Fibroblast of villous mesenchyme (primary cell): ENCODE measurements around the gene TSPAN2. TPM values are rescaled to one million over a fixed set of nuclear protein-coding genes. Genes with fewer than 3 reads are reported as not detected.

Source experiments
- DNase-seq: peaks from one replicate; pipeline ENCODE4 v3.0.0-alpha.2; 2010; ENCODE audit warnings: low read depth
- H3K4me3 ChIP-seq: 2 replicates; pipeline ENCODE4 v1.5.1; 2011; ENCODE audit warnings: low read depth, mild to moderate bottlenecking, low read length
- total RNA-seq: library from RNA; depleted of rRNA; stranded (reverse); fragments of >200 nt; gene quantifications from 2 replicates; pipeline ENCODE4 v1.2.3, GENCODE V29; 2012
- TF ChIP-seq, protein P1 (sequence below): IDR thresholded peaks from 2 replicates; pipeline ENCODE4 v1.5.1; 2012; ENCODE audit warnings: low read depth, mild to moderate bottlenecking, low read length; ENCODE audit not compliant: insufficient read depth

The TSPAN2 gene
- total RNA-seq, 1 donor: under 0.01 TPM

DNA sequence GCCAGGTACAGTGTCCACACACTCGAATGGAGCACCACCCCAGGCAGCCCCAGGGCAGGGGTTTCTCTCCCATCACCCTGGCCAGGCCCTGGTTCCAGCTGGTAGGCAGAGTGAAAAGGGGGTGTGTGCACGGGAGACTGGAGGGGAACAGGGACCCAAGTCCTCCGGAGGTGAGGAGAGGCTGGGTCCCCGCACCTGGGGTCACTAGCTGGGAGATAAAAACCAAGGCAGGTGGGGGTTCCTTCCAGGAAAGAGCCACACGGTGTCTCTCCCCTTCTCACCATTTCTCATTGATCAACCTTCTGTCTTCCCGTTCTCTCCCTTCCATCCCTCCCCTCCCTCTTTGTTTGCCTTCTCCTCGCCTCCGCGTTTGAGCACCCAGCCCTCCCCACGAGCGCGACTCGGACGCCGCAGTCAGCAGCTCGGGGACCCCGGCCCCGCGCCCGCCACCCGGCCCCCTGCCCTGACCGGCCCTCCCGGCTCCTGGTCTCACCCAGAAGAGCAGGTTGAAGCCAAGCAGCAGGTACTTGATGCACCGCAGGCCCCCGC, 358 bp downstream of the TSPAN2 start:
- H3K4me3 ChIP-seq: peak overlapping the region; percentile 33
- no peak for DNase-seq
- TF ChIP-seq, protein P1, sequence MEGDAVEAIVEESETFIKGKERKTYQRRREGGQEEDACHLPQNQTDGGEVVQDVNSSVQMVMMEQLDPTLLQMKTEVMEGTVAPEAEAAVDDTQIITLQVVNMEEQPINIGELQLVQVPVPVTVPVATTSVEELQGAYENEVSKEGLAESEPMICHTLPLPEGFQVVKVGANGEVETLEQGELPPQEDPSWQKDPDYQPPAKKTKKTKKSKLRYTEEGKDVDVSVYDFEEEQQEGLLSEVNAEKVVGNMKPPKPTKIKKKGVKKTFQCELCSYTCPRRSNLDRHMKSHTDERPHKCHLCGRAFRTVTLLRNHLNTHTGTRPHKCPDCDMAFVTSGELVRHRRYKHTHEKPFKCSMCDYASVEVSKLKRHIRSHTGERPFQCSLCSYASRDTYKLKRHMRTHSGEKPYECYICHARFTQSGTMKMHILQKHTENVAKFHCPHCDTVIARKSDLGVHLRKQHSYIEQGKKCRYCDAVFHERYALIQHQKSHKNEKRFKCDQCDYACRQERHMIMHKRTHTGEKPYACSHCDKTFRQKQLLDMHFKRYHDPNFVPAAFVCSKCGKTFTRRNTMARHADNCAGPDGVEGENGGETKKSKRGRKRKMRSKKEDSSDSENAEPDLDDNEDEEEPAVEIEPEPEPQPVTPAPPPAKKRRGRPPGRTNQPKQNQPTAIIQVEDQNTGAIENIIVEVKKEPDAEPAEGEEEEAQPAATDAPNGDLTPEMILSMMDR: no peak

DNA sequence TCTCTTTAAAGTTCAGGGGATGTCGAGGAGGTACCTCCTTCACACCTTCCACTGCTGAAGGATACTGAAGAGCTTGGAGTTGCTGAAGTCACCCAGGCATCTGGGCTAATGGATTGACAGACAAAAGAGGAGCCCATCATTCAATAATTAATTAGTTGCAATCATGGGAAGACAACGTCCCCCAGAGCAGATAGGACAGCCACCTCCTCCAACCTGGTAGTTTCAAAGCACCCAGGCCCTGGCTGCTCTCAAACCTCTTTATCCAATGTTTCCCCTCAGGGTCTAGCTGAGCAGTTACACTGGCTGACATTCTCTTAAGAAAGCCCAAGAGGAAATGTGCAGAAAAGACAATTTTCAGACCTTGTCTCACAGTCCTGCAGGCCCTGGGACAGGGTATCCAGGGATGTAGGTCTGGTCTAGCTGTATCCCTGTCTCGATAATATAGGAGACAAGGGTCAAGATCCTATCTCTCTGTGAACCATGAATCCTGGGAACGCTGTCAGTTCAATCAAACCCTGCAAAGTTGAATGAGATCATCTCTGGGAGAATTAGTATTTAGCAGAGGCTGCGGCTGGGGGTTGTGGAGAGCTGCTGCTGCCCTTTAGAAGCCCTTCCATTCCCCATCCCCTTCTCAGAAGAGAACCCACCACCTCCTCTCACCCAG, 1.1 kb downstream of the TSPAN2 start:
- no peak for DNase-seq
- H3K4me3 ChIP-seq: no peak overlapping the region
- TF ChIP-seq, protein P1: no peak

DNA sequence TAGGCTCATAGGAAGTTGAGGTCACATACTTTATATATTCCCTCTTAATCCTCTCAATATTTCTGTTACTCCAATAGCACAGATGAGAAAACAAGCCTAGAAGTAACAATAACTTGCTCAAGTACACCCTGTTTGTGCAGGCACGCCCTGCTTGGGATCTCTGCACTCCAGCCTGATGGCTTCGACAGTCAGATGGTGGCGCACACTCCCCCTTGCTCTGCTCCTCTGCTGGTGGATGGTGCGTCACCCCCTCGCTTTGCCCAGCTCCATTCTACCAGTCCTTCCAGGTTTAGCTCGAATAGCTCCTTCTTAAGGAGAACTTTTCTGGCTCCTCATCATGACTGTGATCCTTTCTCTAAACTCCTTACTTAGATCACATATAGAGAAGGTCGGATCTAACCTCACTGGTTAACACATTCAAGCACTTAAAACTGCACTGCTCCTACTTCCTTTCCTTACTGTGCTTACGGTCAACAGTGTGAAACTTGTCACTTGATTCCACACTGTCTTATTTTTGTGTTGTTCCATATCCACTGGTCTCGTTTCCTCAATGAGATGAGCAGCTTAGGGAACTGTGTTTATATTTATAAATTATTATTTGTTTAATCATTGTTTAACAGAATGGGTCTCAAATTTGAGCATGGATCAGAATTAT, 3.0 kb downstream of the TSPAN2 start:
- TF ChIP-seq, protein P1: no peak
- DNase-seq: no peak
- no peak overlapping the region for H3K4me3 ChIP-seq

DNA sequence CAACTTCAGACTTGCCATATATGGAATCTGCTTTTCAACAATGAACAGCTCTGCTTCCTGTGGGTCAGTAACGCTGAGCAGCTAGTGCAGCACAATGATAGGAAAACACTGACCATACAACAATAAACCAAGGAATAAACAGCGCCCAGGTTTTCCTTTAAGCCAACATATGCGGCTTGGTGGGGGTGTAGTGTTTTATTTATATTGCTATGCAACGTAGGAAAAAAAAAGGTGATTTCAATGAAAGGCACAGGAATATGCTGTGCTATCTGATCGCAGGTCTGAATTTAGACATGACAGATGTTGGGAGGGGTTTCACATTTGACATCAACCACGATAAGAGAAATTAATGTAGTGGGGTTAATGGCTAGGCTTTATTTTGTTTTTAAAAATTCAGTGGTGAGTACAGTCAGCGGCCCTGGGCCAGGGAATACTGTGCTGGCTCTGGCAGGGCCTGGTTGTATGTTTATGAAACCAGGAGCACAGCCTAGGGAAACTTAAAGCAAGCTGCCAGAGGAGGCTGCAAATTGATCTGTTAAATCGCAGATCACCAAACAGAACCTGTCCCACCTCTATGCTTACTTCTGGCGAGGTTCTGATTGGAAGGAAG, 4.3 kb downstream of the TSPAN2 start:
- TF ChIP-seq, protein P1: no peak
- DNase-seq: no peak
- H3K4me3 ChIP-seq: no peak overlapping the region

DNA sequence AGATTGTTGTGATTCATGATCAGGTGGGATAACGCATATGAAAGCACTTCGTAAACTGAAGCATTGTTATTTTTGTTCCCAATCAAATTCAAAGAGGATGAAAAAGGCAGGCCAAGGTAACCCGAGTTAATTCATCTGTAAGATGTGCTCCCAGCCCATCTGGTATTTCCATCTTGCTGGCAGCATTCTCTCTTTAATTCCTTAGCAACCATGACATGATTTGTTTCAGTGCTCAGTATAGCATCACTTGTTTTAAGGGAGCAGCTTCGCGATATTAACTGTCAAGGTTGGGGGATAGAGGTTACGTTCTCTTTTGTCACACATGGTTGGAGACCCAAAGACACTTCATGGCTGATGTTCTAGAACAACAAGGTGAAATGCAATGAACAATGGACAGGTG, 6.4 kb downstream of the TSPAN2 start:
- TF ChIP-seq, protein P1: no peak
- H3K4me3 ChIP-seq: no peak overlapping the region
- no peak for DNase-seq

DNA sequence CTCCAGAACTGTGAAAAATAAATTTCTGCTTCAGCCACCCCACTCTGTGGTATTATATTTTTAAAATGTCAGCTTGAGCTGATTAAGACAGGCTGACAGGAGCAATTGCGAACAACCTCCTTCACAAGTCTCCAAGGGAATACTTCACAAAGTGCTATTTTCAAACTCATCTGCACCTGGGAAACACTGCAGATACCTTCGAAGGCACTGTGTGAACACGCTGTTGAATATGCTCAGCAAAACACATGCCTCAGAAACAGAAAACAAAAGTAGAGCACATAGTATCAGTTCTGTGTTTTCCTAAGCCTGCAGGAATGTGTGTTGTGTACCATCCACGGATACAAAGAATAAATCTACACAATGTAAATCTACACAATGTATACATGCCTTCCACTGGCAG, 10.6 kb downstream of the TSPAN2 start:
- no peak overlapping the region for H3K4me3 ChIP-seq
- no peak for DNase-seq
- TF ChIP-seq, protein P1: no peak
